Measurements from ENCODE around the gene TTC28.

GRCh38 chr22:28369854-28370253, 309.8 kb downstream of the TTC28 start:
- TF ChIP-seq POLR2A (IDR thresholded peaks at IDR 0.05): no peak
- TF ChIP-seq CTCF (IDR thresholded peaks at IDR 0.05): no peak

All from uterus (tissue), 2 donors.